Endodermal cell (in vitro differentiated cells): ENCODE results near the gene CD38. TPM values are rescaled to one million over a fixed set of nuclear protein-coding genes. Genes with fewer than 3 reads are reported as not detected.

Experiments used
- DNase-seq: peaks from one replicate; pipeline ENCODE4 v3.0.0-alpha.2; 2017
- H3K27ac ChIP-seq: 2 replicates; pipeline ENCODE4 v1.5.1; 2013; ENCODE audit warnings: mild to moderate bottlenecking, low read depth, low read length, moderate library complexity
- H3K27me3 ChIP-seq: 2 replicates; pipeline ENCODE4 v1.6.1; 2013; ENCODE audit warnings: mild to moderate bottlenecking, low read length, moderate library complexity; ENCODE audit not compliant: insufficient read depth, control insufficient read depth, poor library complexity, severe bottlenecking
- H3K36me3 ChIP-seq: 2 replicates; pipeline ENCODE4 v1.7.0; 2013; ENCODE audit warnings: mild to moderate bottlenecking, low read length, moderate library complexity; ENCODE audit not compliant: control insufficient read depth, insufficient read depth
- H3K4me1 ChIP-seq: one replicate; pipeline ENCODE4 v1.7.0; 2013; ENCODE audit warnings: low read length; ENCODE audit not compliant: control insufficient read depth, insufficient read depth
- H3K4me3 ChIP-seq: 2 replicates; pipeline ENCODE4 v1.5.1; 2013; ENCODE audit warnings: mild to moderate bottlenecking, low read length, moderate library complexity
- H3K9ac ChIP-seq: 2 replicates; pipeline ENCODE4 v1.6.1; 2013; ENCODE audit warnings: mild to moderate bottlenecking, low read length, moderate library complexity; ENCODE audit not compliant: poor library complexity, severe bottlenecking; ENCODE audit errors: extremely low read depth
- H3K9me3 ChIP-seq: 2 replicates; pipeline ENCODE4 v1.6.1; 2013; ENCODE audit warnings: mild to moderate bottlenecking, low read length, moderate library complexity; ENCODE audit not compliant: control insufficient read depth
- H3K27ac Mint-ChIP-seq: 2 replicates; pipeline ENCODE4 v1.8.0; 2020; ENCODE audit warnings: mixed read lengths
- H3K27me3 Mint-ChIP-seq: 2 replicates; pipeline ENCODE4 v1.8.0; 2021; ENCODE audit warnings: mild to moderate bottlenecking, mixed read lengths; ENCODE audit not compliant: insufficient read depth
- H3K36me3 Mint-ChIP-seq: 2 replicates; pipeline ENCODE4 v1.8.0; 2020; ENCODE audit warnings: low read depth, mixed read lengths
- H3K4me1 Mint-ChIP-seq: 2 replicates; pipeline ENCODE4 v1.8.0; 2020; ENCODE audit warnings: mixed read lengths
- H3K4me3 Mint-ChIP-seq: 2 replicates; pipeline ENCODE4 v1.8.0; 2020; ENCODE audit warnings: mild to moderate bottlenecking, moderate library complexity, mixed read lengths
- H3K9me3 Mint-ChIP-seq: 2 replicates; pipeline ENCODE4 v1.8.0; 2020; ENCODE audit warnings: mild to moderate bottlenecking, mixed read lengths
- WGBS, 2 experiments: methylation state at CpG; one replicate each; pipeline versions ENCODE4 v1.1.5 to v1.1.7; 2013; ENCODE audit warnings: missing lambda C conversion rate in 2 of 2, mixed read lengths in 1 of 2; ENCODE audit not compliant: insufficient coverage in 1 of 2, insufficient read length in 1 of 2; 5-methylcytosine and 5-hydroxymethylcytosine counted together
- total RNA-seq, 2 donors: library from RNA; stranded (reverse); fragmentation: NEBNext Ultra II Directional in 1 of 2; extraction: Animal tissue kit (Norgen Biotek cat#: 25700) in 1 of 2; gene quantifications; 2 replicates in 1 of 2; 3 replicates in 1 of 2; pipeline ENCODE4 v1.2.1, GENCODE V29; 2021
- TF ChIP-seq, protein P1 (sequence below): fragments of 200-600 bp; sonication (generic); conservative IDR thresholded peaks from 2 replicates; pipeline ENCODE4 v1.5.0; 2021; ENCODE audit warnings: antibody characterized with exemption, mild to moderate bottlenecking

The CD38 gene
- total RNA-seq, 2 donors from 2014 or later: 0.11 TPM; not detected in 1

DNA sequence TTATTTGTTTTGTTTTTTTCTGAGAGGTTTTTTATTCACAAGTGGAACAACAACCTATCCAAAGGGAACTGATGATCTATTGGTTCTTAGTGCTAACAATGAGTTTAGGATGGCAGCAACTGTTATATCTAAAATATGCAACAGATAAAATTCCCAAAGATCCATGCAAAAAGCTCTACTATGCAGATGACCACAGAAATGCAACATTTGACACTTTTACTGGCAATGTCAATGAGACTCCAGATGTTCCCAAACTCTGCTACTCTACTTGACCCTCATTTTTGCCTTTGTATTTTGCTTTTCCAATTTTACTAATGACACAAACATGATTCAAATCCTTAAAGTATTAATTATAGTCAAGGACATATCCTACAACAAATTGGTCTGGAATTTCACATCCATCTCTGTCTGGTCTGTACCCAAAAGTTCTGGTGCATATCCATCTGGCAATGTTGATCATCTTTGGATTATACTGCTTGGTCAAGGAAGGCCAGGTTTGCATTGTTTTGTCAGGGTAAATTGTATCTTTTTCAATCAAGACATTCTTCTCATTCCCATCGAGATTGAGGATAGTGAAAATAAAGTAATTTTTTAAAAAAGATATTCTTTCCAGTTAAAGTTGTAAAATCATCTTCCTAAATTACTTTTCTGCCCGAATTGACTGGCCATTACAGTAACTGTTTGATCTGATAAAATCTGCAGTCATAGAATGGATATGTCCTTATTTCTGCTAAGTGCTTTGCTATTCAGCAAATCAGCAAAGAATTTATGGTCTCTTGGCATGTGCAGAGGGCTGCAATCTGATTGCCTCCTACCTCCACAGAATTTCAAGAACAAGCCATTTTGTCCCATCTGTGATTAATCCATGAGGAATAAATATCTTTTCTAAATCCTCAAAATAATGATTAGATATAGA, 86.8 kb downstream of the CD38 start:
- no peaks in the 10 kb centered on the region for H3K27me3 Mint-ChIP-seq
- no peak for DNase-seq
- H3K36me3 ChIP-seq: no peaks in the 10 kb centered on the region
- H3K27ac ChIP-seq: no peak overlapping the region
- no peaks in the 10 kb centered on the region for H3K9me3 Mint-ChIP-seq
- H3K4me3 ChIP-seq: no peak overlapping the region
- no peaks in the 10 kb centered on the region for H3K4me1 Mint-ChIP-seq
- H3K4me3 Mint-ChIP-seq: no peak overlapping the region
- no peaks in the 10 kb centered on the region for H3K4me1 ChIP-seq
- no peak overlapping the region for H3K27ac Mint-ChIP-seq
- 86 to 100% methylated on average over 1 of the region's 2 CpGs for WGBS, 2 experiments
- no peaks in the 10 kb centered on the region for H3K27me3 ChIP-seq
- no peaks in the 10 kb centered on the region for H3K36me3 Mint-ChIP-seq
- TF ChIP-seq, protein P1, sequence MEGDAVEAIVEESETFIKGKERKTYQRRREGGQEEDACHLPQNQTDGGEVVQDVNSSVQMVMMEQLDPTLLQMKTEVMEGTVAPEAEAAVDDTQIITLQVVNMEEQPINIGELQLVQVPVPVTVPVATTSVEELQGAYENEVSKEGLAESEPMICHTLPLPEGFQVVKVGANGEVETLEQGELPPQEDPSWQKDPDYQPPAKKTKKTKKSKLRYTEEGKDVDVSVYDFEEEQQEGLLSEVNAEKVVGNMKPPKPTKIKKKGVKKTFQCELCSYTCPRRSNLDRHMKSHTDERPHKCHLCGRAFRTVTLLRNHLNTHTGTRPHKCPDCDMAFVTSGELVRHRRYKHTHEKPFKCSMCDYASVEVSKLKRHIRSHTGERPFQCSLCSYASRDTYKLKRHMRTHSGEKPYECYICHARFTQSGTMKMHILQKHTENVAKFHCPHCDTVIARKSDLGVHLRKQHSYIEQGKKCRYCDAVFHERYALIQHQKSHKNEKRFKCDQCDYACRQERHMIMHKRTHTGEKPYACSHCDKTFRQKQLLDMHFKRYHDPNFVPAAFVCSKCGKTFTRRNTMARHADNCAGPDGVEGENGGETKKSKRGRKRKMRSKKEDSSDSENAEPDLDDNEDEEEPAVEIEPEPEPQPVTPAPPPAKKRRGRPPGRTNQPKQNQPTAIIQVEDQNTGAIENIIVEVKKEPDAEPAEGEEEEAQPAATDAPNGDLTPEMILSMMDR: no peak
- H3K9ac ChIP-seq: no peak overlapping the region
- no peaks in the 10 kb centered on the region for H3K9me3 ChIP-seq

DNA sequence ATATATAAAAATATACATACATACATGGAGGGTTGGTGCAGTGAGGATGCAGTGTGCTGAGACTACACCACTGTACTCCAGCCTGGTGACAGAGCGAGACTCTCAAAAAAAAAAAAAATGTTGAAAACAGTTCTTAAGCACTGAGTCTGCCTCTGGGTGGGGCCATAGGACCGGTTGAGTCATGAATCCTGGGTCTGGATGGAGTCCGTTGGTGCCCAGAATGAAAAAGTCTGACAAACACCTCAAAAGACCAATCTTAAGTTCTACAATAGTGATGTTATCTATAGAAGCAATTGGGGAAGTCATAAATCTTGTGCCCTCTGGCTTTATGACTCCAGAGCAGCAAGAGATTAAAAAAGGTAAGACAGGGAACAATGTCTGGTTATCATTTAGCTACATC, 90.0 kb downstream of the CD38 start:
- H3K4me3 Mint-ChIP-seq: no peak overlapping the region
- WGBS, 2 experiments: 64 to 73% methylated on average over 2 to 3 of the region's 3 CpGs
- no peak overlapping the region for H3K27ac ChIP-seq
- H3K27me3 Mint-ChIP-seq: no peaks in the 10 kb centered on the region
- no peak overlapping the region for H3K9ac ChIP-seq
- H3K4me1 ChIP-seq: no peaks in the 10 kb centered on the region
- no peaks in the 10 kb centered on the region for H3K36me3 Mint-ChIP-seq
- no peaks in the 10 kb centered on the region for H3K9me3 ChIP-seq
- no peaks in the 10 kb centered on the region for H3K36me3 ChIP-seq
- no peak overlapping the region for H3K27ac Mint-ChIP-seq
- TF ChIP-seq, protein P1: no peak
- H3K9me3 Mint-ChIP-seq: no peaks in the 10 kb centered on the region
- no peak overlapping the region for H3K4me3 ChIP-seq
- H3K4me1 Mint-ChIP-seq: no peaks in the 10 kb centered on the region
- no peaks in the 10 kb centered on the region for H3K27me3 ChIP-seq
- DNase-seq: no peak

- no peaks in the 10 kb centered on the region for H3K36me3 Mint-ChIP-seq
- H3K9me3 ChIP-seq: no peaks in the 10 kb centered on the region
- no peak overlapping the region for H3K27ac ChIP-seq
- no peak overlapping the region for H3K9ac ChIP-seq
- H3K36me3 ChIP-seq: no peaks in the 10 kb centered on the region
- H3K4me1 Mint-ChIP-seq: no peaks in the 10 kb centered on the region
- H3K4me1 ChIP-seq: no peaks in the 10 kb centered on the region
- H3K4me3 Mint-ChIP-seq: no peak overlapping the region
- H3K9me3 Mint-ChIP-seq: no peaks in the 10 kb centered on the region
- H3K4me3 ChIP-seq: no peak overlapping the region
- H3K27me3 ChIP-seq: no peaks in the 10 kb centered on the region
- 90 to 94% methylated on average over 2 to 4 of the region's 4 CpGs for WGBS, 2 experiments
- no peaks in the 10 kb centered on the region for H3K27me3 Mint-ChIP-seq
- H3K27ac Mint-ChIP-seq: no peak overlapping the region
- TF ChIP-seq, protein P1: no peak
- no peak for DNase-seq
These were observed 90.8 kb downstream of the CD38 start for GRCh38 chr4:15868826-15869413.
